HT-29 (cell line): ENCODE results near the gene ERLEC1. TPM values are rescaled to one million over a fixed set of nuclear protein-coding genes. Genes with fewer than 3 reads are reported as not detected.

ENCODE experiments used
- small RNA-seq: library from RNA; depleted of rRNA; stranded (forward); fragments of <200 nt; gene quantifications from one replicate; pipeline ENCODE3, GENCODE V24; 2014
- total RNA-seq: library from RNA; depleted of rRNA; stranded (reverse); fragments of >200 nt; shearing (Covaris generic); gene quantifications from 2 replicates; pipeline ENCODE4 v1.2.3, GENCODE V29; 2014; rRNA removed

The ERLEC1 gene
- total RNA-seq, 1 experiment from 2014 or later = 39.4 TPM

Small RNAs within 50 kb of the gene (small RNA-seq; reads per million reads assigned to genes)
- gene MIR3682 = not detected

Other genes starting within 250 kb of the ERLEC1 start
- gene CHAC2, start 19.2 kb upstream of the ERLEC1 start, total RNA-seq = 10.3 and 11.7 TPM in 2 replicates
- 6.3 and 9.5 TPM in 2 replicates for gene ASB3, start 91 bp upstream of the ERLEC1 start, total RNA-seq
- gene GPR75, start 72.9 kb downstream of the ERLEC1 start, total RNA-seq = 1.0 and 1.4 TPM in 2 replicates
- gene PSME4, start 183.9 kb downstream of the ERLEC1 start, total RNA-seq = 21.9 and 25.9 TPM in 2 replicates